ENCODE data around the gene LRP11.
A peak's percentile ranks its signal among the peaks of the same experiment; 100 is the strongest.
"Not testable (repeated sequence)": the region's sequence is repeated elsewhere in the genome, so short reads cannot be mapped to it uniquely, and the experiment has no call there.

The LRP11 gene

DNA sequence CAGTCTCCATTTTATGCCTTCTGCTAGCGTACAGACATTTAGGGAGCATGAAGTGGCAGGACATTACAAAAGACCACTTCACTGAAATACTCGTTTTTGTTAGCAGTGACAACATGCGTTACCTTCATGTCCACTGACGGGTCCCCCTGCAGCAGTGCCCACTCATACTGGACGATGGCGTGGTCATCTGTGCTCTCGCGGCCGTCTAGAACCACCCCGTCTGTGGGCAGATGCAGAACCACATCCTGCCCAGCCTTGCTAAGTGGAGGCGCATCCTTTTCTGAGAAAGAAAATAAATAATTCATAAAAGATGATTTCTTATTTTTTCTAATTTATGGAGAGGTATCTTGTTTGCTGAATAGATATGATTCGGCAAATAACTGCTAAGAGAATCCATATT lies 11.3 kb downstream of the LRP11 start:
- FAIRE-seq (no peak), DNase-seq (ENCODE audit: insufficient read length, low spot score) (no peak)

DNA sequence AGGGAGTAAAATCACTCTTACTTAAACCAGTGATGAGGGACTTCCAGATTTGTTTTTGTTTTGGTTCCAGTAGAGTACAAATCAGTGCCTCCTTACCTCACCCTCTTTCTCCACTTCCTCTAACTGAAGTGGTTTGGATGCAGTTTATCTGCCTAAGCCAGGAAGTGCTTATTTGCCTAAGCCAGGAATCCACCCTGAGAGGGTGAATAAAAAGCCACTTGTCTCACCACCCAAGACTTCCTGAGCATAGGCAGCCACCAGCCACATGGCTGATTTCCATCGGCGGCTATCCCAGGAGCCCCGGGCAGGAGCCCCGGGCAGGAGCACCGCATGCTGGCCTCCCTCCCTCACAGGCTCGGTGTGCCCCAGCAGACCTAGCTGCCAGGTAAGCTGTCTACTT lies 12.0 kb downstream of the LRP11 start:
- FAIRE-seq (no peak), DNase-seq (ENCODE audit: insufficient read length, low spot score) (no peak)

- no peak for FAIRE-seq
- no peak for DNase-seq (ENCODE audit: insufficient read length, low spot score)
These were observed 12.6 kb downstream of the LRP11 start for GRCh38 chr6:149851461-149852110.

GRCh38 chr6:149848343-149848742 lies 15.8 kb downstream of the LRP11 start:
- not testable (repeated sequence) for DNase-seq (ENCODE audit: insufficient read length, low spot score)

GRCh38 chr6:149847939-149848267 lies 16.3 kb downstream of the LRP11 start:
- FAIRE-seq (no peak), DNase-seq (ENCODE audit: insufficient read length, low spot score) (no peak)

More at GRCh38 chr6:149848343-149848742, 15.8 kb downstream of the LRP11 start:
- FAIRE-seq = not testable (repeated sequence)

DNA sequence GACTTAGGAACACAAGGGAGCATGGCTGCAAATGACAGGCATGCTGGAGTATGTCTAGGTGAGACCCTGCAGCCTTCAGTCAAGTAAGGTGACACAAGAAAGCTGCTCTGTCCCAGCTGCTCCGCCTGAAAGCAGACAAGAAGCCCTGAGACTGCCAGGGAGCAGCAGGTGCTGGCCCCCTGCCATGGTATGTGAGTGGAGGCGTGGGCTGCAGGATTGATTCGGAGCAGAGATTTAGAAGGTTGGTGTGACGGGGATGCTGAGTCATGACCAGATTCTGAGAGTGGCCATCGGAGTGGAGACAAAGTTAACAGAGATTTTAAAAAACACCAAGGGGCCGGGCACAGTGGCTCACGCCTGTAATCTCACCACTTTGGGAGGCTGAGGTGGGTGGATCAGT lies 17.8 kb downstream of the LRP11 start:
- FAIRE-seq (no peak), DNase-seq (ENCODE audit: insufficient read length, low spot score) (peak; percentile 42)

- DNase-seq (ENCODE audit: insufficient read length, low spot score) (no peak), FAIRE-seq (no peak)
These were observed 18.6 kb downstream of the LRP11 start for GRCh38 chr6:149845549-149845948.

DNA sequence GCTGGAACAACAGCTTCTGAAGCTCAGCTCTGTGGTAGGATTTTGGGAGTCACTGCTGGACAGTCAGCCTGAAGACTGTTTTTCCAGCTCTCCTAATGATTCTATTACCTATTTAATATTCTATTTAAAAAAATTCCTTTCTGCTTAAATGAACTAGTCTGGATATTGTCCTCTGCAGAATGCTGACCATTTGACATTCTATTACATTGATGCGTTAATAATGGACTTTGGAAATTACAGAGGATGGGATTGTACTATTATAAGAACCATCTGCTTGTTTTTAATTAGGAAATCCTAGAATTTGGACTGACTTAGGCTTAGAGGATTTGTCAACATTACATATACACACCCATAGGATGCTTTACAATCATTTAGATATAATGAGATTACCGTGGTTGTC lies 19.7 kb downstream of the LRP11 start:
- DNase-seq (ENCODE audit: insufficient read length, low spot score) = no peak

GRCh38 chr6:149844036-149844435 lies 20.1 kb downstream of the LRP11 start:
- not testable (repeated sequence) for FAIRE-seq

More for the DNA sequence above, 19.7 kb downstream of the LRP11 start:
- no peak for FAIRE-seq

GRCh38 chr6:149843051-149843633 lies 21.0 kb downstream of the LRP11 start:
- FAIRE-seq (no peak), DNase-seq (ENCODE audit: insufficient read length, low spot score) (no peak)

More at GRCh38 chr6:149844036-149844435, 20.1 kb downstream of the LRP11 start:
- not testable (repeated sequence) for DNase-seq (ENCODE audit: insufficient read length, low spot score)

DNA sequence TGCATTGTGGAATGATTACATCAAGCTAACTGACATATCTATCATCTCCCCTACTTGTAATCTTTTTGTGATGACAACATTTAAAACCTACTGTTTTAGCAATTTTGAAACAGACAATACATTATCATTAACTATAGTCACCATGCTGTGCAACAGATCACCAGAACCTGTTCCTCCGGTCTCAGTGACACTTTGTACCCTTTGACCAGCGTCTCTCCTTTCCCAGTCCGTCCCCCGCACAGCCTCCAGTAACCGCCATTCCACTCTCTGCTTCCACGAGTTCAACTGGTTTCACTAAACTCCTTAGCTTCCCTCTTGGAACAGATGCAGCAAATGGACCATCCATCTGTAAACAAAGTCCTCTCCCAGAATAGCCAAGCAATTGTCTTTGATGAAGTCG lies 21.8 kb downstream of the LRP11 start:
- DNase-seq (ENCODE audit: insufficient read length, low spot score) (no peak), FAIRE-seq (no peak)

DNA sequence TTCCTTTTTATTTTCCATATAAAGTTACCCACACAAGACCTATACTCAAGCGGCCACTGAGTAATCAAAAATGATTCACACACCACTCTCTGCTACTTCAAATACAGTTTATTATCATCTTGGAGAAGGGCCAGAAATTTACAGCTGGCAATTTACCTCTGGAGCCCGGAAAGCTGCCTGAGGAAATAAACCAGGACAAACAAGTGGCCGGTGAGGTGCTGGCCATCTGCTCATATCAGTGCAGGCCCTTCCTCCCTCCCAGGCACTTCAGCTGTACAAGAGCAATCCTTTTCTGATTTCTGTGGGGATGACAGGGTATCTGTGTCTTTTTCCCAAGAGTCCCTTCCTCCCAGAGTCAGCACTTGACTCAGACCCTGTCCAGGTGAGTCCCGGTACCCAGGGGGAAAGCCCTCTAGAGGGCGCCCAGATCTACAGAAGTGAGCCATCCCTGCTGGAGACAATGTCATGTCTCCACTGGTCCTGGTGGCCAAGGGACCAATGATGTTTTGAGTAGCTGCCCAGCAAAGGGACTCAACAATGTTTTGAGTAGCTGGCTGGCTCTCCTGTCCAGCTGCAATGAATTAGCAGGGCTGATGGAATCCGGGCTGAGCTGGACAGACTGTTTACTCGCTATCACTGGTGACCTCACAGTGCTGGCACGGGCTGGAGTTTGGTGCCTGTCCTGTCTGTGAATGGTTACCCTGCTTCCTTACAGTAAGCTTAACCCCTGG lies 23.6 kb downstream of the LRP11 start:
- DNase-seq (ENCODE audit: insufficient read length, low spot score) = peak; percentile 71
- peak; percentile 9 for FAIRE-seq

DNA sequence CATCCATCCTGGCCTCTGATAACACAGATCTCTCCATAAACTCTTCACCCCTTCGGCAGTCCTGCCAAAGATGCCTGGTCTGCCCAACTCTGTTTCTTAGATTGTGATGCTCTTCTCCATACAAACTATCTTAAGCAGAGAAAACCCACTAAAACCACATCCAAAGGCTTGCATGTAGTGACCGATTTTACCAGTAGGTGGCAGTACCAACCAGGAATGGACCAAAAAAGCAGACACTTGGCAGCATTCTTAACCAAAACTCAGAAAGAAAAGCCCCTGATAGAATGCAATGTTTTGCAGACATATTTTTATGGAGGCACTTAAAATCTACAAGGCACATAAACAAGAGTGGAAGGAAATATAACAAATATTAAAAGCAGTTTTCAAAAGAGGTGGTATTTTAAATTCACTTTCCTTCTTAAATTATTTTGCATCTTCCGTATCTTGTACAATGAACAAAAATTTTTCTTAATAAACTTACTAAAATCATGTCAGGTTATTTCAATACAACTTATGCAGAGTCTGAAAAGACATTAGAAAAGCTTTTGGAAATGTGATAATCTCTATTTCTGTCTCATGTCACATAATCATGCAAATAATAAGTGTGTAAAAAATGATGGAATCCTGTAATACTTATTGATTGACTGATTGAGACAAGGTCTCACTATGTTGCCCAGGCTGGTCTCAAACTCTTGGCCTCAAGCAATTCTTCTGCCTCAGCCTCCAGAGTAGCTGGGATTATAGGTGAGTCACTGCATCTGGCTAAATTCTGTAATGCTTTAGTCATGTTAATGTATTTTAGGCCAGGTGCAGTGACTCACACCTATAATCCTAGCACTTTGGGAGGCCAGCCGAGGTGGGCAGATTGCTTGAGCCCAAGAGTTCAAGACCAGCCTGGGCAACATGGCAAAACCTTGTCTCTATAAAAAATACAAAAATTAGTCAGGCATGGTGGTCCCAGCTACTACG lies 29.4 kb downstream of the LRP11 start:
- no peak for FAIRE-seq
- peak; percentile 44 for DNase-seq (ENCODE audit: insufficient read length, low spot score)

DNA sequence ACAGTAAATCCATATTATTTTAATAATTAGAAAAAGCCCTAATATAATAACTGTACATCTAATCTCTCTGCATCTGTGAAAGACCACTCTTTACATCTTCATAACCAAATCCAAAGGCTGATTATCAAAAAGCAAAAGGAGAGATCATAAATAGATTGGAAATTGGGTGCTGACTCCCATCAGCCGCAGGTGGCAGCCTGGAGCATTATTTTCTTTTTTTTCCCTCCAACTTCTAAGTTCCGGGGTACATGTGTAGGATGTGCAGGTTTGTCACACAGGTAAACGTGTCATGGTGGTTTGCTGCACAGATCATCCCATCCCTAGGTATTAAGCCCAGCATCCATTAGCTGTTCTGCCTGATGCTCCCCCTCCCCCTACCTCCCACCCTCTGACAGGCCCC lies 30.5 kb downstream of the LRP11 start:
- DNase-seq (ENCODE audit: insufficient read length, low spot score) = no peak
- FAIRE-seq = no peak

- no peak for FAIRE-seq
- no peak for DNase-seq (ENCODE audit: insufficient read length, low spot score)
These were observed 32.8 kb downstream of the LRP11 start for GRCh38 chr6:149831308-149831820.

DNA sequence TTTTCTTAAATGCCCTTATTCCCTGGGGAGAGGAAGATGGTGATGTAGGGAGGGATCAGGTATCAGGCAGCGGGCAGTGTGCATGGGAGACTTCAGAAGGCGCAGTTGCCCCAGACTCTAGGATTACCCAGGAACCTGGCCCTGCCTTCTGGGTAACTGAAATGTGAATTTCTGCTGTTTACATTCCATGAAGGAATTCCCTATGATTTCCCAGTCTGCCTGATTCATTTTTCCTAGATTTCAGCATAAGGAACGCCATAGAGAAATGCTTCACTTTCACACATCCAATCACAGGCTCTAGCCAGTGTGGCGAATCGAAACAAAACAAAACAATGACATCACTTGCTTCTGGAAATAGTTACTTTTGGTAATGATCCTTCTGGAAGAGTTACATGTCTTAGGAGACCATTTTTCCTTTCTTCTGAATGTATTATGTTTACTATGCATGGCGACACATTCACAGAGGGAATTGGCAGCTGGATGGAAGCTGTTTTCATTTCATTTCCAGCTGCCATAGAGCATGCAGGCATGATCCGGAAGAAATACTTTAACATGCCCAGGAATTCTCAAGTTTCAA lies 33.3 kb downstream of the LRP11 start:
- no peak for FAIRE-seq
- DNase-seq (ENCODE audit: insufficient read length, low spot score) = no peak

GRCh38 chr6:149825292-149825691 lies 38.9 kb downstream of the LRP11 start:
- FAIRE-seq = no peak
- DNase-seq (ENCODE audit: insufficient read length, low spot score) = no peak

DNA sequence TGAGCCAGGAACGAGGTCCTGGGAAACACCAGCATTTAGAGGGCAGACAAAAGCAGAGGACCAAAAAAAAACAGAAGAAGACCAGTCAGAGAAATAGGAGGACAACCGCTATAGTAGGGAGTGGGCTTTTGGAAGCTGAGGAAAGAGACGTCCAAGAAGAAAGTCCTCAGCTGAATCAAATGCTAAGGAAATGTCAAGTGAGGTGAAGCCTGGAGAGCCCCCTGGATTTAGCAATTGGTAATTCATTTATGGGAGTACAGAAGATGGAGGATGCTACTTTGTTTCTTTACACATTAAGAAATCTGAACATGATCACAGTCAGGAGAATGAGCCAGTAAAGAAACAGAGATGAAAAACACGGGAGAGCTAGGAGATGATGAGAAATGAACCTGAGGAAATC lies 41.1 kb downstream of the LRP11 start:
- no peak for FAIRE-seq
- no peak for DNase-seq (ENCODE audit: insufficient read length, low spot score)

GRCh38 chr6:149821492-149821891 lies 42.7 kb downstream of the LRP11 start:
- no peak for FAIRE-seq
- no peak for DNase-seq (ENCODE audit: insufficient read length, low spot score)

GRCh38 chr6:149820506-149820905 lies 43.7 kb downstream of the LRP11 start:
- FAIRE-seq = no peak

More at GRCh38 chr6:149820506-149820905, 43.7 kb downstream of the LRP11 start:
- DNase-seq (ENCODE audit: insufficient read length, low spot score) = no peak
